HTERT RPE-1 (cell line): ENCODE data around the gene CC2D2A.
"Not testable (repeated sequence)": the region's sequence is repeated elsewhere in the genome, so short reads cannot be mapped to it uniquely, and the experiment has no call there.

Experiments
- in situ Hi-C: fragments of 300-500 bp; cut with MboI; formaldehyde crosslinking; loops from 4 replicates; pipeline ENCODE4 v1.14.3; 2020; ENCODE audit warnings: low sequenced_read_pairs

The CC2D2A gene

DNA sequence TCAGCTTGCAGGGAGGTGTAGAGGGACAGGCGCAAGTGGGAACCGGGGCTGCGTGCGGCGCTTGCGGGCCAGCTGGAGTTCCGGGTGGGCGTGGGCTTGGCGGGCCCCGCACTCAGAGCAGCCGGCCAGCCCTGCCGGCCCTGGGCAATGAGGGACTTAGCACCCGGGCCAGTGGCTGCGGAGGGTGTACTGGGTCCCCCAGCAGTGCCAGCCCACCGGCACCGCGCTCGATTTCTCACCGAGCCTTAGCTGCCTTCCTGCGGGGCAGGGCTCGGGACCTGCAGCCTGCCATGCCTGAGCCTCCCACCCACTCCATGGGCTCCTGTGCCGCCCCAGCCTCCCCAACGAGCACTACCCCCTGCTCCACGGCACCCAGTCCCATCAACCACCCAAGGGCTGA is 145.2 kb downstream of the CC2D2A start:
- in situ Hi-C loops: not testable (repeated sequence)

DNA sequence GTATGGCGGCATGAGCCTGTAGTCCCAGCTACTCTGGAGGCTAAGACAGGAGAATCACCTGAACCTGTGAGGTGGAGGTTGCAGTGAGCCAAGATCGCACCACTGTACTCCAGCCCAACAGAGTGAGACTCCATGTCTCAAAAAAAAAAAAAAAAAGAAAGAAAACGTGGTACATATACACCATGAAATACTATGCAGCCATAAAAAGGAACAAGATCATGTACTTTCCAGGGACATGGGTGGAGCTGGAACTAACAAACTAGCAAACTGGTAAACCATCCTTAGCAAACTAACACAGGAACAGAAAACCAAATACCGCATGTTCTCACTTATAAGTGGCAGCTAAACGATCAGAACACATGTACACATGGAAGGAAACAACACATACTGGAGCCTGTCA is 147.7 kb downstream of the CC2D2A start:
- in situ Hi-C loops: not testable (repeated sequence)

DNA sequence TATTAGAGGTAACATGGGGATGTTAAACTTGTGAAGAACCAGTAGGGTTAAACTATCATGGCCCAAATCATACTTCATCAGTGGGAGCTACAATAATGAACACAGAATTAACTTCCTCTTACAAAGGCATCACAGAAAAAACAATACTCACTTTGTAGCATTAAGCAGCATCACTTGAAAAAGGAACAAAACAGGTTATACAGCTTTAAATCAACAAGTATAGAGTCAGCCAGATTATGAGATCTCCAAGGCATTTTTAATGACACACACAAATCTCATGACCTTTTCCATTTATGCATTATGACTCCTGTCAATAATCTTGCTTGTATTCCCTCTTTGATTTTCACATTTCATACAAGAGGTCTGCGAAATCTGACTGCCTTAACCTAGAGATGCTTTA is 167.1 kb downstream of the CC2D2A start:
- in situ Hi-C loops: no loop called here

DNA sequence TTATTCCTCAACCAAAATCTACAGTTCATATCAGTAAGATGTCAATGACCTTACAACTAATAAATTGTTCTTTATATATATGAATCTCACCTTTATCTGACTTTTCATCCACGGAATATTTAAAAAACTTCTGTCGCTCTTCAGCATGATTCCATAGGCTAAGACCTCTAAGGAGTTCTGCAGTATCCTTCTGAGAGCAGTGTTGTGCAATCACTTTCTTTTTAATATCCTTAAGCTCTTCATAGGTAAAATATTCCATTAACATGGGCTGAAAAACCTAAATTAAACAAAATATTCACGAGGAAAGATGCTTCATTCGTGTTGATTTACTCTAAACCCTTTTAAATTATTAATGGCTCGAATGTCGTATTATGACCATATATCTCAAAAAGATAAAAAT is 168.7 kb downstream of the CC2D2A start:
- in situ Hi-C loops: no loop called here

DNA sequence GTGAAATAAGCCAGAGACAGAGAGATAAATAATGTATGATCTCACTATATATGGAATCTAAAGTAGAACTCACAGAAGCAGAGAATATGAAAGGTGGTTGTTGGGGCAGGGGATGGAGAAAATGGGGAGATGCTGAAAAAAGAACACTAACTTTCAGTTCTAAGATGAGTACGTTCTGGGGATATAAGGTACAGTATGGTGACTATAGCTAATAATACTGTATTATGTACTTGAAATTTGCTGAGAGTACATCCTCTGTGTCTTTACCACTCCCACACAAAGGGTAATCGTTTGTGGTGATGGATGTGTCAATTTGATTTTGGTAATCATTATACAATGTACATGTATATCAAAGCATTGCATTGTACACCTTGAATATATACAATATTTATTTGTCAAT is 178.9 kb downstream of the CC2D2A start:
- in situ Hi-C loops: no loop called here

DNA sequence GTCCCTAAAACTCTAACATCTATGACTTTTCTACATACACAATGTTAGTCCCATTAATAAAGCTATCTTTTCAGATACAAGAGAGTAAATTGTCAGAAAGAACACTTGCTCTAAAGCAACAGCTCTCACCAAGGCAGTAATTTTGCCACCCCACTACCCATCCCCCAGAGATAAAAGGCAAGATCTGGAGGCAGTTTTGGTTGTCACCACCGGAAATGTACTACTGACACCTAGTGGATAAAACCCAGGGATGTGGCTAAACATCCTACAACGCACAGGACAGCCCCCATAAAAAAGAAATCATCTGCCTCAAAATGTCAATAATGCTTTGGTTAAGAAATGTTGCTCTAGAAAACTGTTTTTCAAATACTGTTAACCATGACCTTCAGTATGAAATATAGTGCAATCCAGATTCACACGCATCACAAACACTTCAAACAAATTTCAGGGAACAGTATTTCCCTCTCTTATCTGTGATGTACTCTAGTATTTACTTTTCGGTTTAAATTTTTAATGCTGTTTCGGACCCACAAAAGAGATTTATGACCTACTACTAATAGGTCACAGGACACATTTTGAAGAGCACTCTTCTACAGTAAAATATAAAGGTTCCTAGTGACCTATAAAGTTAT is 180.3 kb downstream of the CC2D2A start:
- in situ Hi-C loops: no loop called here
